BJ (cell line): ENCODE data around the gene WDR33. TPM values are rescaled to one million over a fixed set of nuclear protein-coding genes. Genes with fewer than 3 reads are reported as not detected.

Experiments used
- CTCF ChIA-PET: fragments of 350-600 bp; formaldehyde crosslinking; extraction: SDS; loops from one replicate; lab custom pipeline; 2021; ENCODE audit warnings: antibody characterized with exemption, inconsistent platforms; lab: Yijun Ruan, JAX
- POLR2A ChIA-PET: fragments of 300-600 bp; sonication (Branson Sonifier 250); formaldehyde crosslinking; extraction: SDS; loops from one replicate; lab custom pipeline; 2021; ENCODE audit warnings: antibody characterized with exemption; lab: Charles Lee
- DNase-seq: peaks from one replicate; pipeline ENCODE4 v3.0.0-alpha.2; 2011; ENCODE audit warnings: low read depth
- H3K27me3 ChIP-seq: 2 replicates; pipeline ENCODE4 v1.6.0; 2011; ENCODE audit warnings: low read length; ENCODE audit not compliant: control insufficient read depth, insufficient read depth
- H3K36me3 ChIP-seq: 2 replicates; pipeline ENCODE4 v1.5.1; 2011; ENCODE audit warnings: low read length; ENCODE audit not compliant: control insufficient read depth, insufficient read depth
- H3K4me3 ChIP-seq: 2 replicates; pipeline ENCODE4 v1.5.1; 2011; ENCODE audit warnings: low read depth, mild to moderate bottlenecking, control low read depth, low read length
- CTCF ChIP-seq: IDR thresholded peaks from 2 replicates; pipeline ENCODE4 v1.5.1; 2011; ENCODE audit warnings: low read depth, mild to moderate bottlenecking, control low read depth, inconsistent platforms, low read length, moderate library complexity; ENCODE audit not compliant: insufficient read depth
- polyA plus RNA-seq: library from polyadenylated mRNA; depleted of rRNA; stranded (reverse); fragments of >200 nt; gene quantifications from 2 replicates; pipeline ENCODE4 v1.2.3, GENCODE V29; 2011

The WDR33 gene
- polyA plus RNA-seq, 1 experiment: 14.8 TPM

GRCh38 chr2:127670055-127670956 is 140.7 kb downstream of the WDR33 start:
- CTCF ChIA-PET: interaction anchor here (0.7 to 1.3 kb wide), 3 partner anchors 79 to 532 kb away, joined by 3 to 4 read pairs (median 3); no protein-coding TSS in a partner anchor
- TF ChIP-seq CTCF: no peak

GRCh38 chr2:127669056-127669455 is 141.9 kb downstream of the WDR33 start:
- DNase-seq: no peak
- Histone ChIP-seq H3K4me3 (no peak overlapping the region), H3K27me3 (no peaks in the 10 kb centered on the region), H3K36me3 (peaks cover 4% of the 10 kb centered on the region)
- CTCF ChIA-PET: interaction anchor here (1.3 kb wide), 1 partner anchor 78 kb away, joined by 3 read pairs; no protein-coding TSS in a partner anchor
- POLR2A ChIA-PET: no interaction called here
- no peak for TF ChIP-seq CTCF

More at GRCh38 chr2:127670055-127670956, 140.7 kb downstream of the WDR33 start:
- POLR2A ChIA-PET: no interaction called here
- Histone ChIP-seq H3K36me3 (peaks cover 4% of the 10 kb centered on the region), H3K27me3 (no peaks in the 10 kb centered on the region), H3K4me3 (no peak overlapping the region)
- peak; percentile 82 for DNase-seq

- no peak for DNase-seq
- peaks cover 2% of the 10 kb centered on the region; the same call in 1 of the 2 replicates for H3K36me3 ChIP-seq
Measured at GRCh38 chr2:127665267-127665893, 145.6 kb downstream of the WDR33 start.

GRCh38 chr2:127664895-127665225 is 146.1 kb downstream of the WDR33 start:
- CTCF ChIA-PET: interaction anchor here (1.4 to 2.4 kb wide), 2 partner anchors 11 to 15 kb away, joined by 3 to 13 read pairs; no protein-coding TSS in a partner anchor
- H3K36me3 ChIP-seq: peaks cover 2% of the 10 kb centered on the region; the same call in 1 of the 2 replicates
- TF ChIP-seq CTCF: no peak
- POLR2A ChIA-PET: interaction anchor here (1.0 kb wide), 1 partner anchor 10 kb away, joined by 4 read pairs; the partner anchor contains the start of gene LIMS2
- H3K4me3 ChIP-seq: no peak overlapping the region
- no peak for DNase-seq
- no peaks in the 10 kb centered on the region for H3K27me3 ChIP-seq

More at GRCh38 chr2:127665267-127665893, 145.6 kb downstream of the WDR33 start:
- POLR2A ChIA-PET: no interaction called here
- Histone ChIP-seq H3K27me3 (no peaks in the 10 kb centered on the region), H3K4me3 (no peak overlapping the region)
- CTCF ChIA-PET: interaction anchor here (1.4 to 2.4 kb wide), 2 partner anchors 11 to 15 kb away, joined by 3 to 13 read pairs; no protein-coding TSS in a partner anchor
- no peak for TF ChIP-seq CTCF
